Endothelial cell (in vitro differentiated cells): ENCODE measurements around the gene FOXJ3. TPM values are rescaled to one million over a fixed set of nuclear protein-coding genes. Genes with fewer than 3 reads are reported as not detected.
A peak's percentile ranks its signal among the peaks of the same experiment; 100 is the strongest.

Source experiments
- DNase-seq: peaks from one replicate; pipeline ENCODE4 v3.0.0; 2021; ENCODE audit warnings: low spot score
- H3K27ac Mint-ChIP-seq: one replicate; pipeline ENCODE4 v1.8.0; 2021; ENCODE audit warnings: mixed read lengths, inconsistent platforms; ENCODE audit not compliant: unreplicated experiment
- H3K27me3 Mint-ChIP-seq: one replicate; pipeline ENCODE4 v1.8.0; 2021; ENCODE audit warnings: mild to moderate bottlenecking, moderate library complexity, mixed read lengths, inconsistent platforms; ENCODE audit not compliant: unreplicated experiment
- H3K36me3 Mint-ChIP-seq: one replicate; pipeline ENCODE4 v1.8.0; 2021; ENCODE audit warnings: mild to moderate bottlenecking, low read depth, mixed read lengths, inconsistent platforms; ENCODE audit not compliant: unreplicated experiment
- H3K4me1 Mint-ChIP-seq: one replicate; pipeline ENCODE4 v1.8.0; 2021; ENCODE audit warnings: mild to moderate bottlenecking, mixed read lengths, inconsistent platforms; ENCODE audit not compliant: unreplicated experiment
- H3K4me3 Mint-ChIP-seq: one replicate; pipeline ENCODE4 v1.8.0; 2021; ENCODE audit warnings: mild to moderate bottlenecking, mixed read lengths, inconsistent platforms; ENCODE audit not compliant: unreplicated experiment
- H3K9me3 Mint-ChIP-seq: one replicate; pipeline ENCODE4 v1.8.0; 2021; ENCODE audit warnings: mixed read lengths, inconsistent platforms; ENCODE audit not compliant: unreplicated experiment
- CTCF ChIP-seq: fragments of 200-600 bp; sonication (generic); IDR thresholded peaks from one replicate; pipeline ENCODE4 v1.5.0; 2021; ENCODE audit warnings: antibody characterized with exemption; ENCODE audit not compliant: unreplicated experiment
- total RNA-seq: library from RNA; stranded (reverse); fragmentation: NEBNext Ultra II Directional; extraction: Animal tissue kit (Norgen Biotek cat#: 25700); gene quantifications from one replicate; pipeline ENCODE4 v1.2.1, GENCODE V29; 2021; ENCODE audit not compliant: unreplicated experiment

FOXJ3 gene
- total RNA-seq, 1 donor from 2014 or later = 65.9 TPM

- DNase-seq = no peak
- Mint-ChIP-seq H3K4me3 (no peak overlapping the region), H3K27me3 (no peaks in the 10 kb centered on the region), H3K27ac (no peak overlapping the region), H3K36me3 (no peaks in the 10 kb centered on the region), H3K4me1 (peaks cover 8% of the 10 kb centered on the region), H3K9me3 (no peaks in the 10 kb centered on the region)
- TF ChIP-seq CTCF = no peak
Measured at GRCh38 chr1:42288311-42288985, 46.6 kb downstream of the FOXJ3 start.

GRCh38 chr1:42282867-42283583 lies 52.0 kb downstream of the FOXJ3 start:
- H3K36me3 Mint-ChIP-seq = peaks cover 5% of the 10 kb centered on the region
- no peaks in the 10 kb centered on the region for H3K27me3 Mint-ChIP-seq
- TF ChIP-seq CTCF = no peak
- no peaks in the 10 kb centered on the region for H3K9me3 Mint-ChIP-seq
- no peak overlapping the region for H3K4me3 Mint-ChIP-seq
- H3K27ac Mint-ChIP-seq = peak overlapping the region; percentile 17
- DNase-seq = no peak
- H3K4me1 Mint-ChIP-seq = peaks cover 29% of the 10 kb centered on the region

GRCh38 chr1:42282024-42282579 lies 52.9 kb downstream of the FOXJ3 start:
- Mint-ChIP-seq H3K27ac (peak overlapping the region; percentile 26), H3K4me3 (no peak overlapping the region), H3K27me3 (no peaks in the 10 kb centered on the region), H3K4me1 (peaks cover 29% of the 10 kb centered on the region), H3K9me3 (no peaks in the 10 kb centered on the region), H3K36me3 (peaks cover 8% of the 10 kb centered on the region)
- no peak for DNase-seq
- TF ChIP-seq CTCF = no peak

- no peak overlapping the region for H3K27ac Mint-ChIP-seq
- H3K4me3 Mint-ChIP-seq = no peak overlapping the region
- H3K27me3 Mint-ChIP-seq = no peaks in the 10 kb centered on the region
- DNase-seq = no peak
- peaks cover 29% of the 10 kb centered on the region for H3K4me1 Mint-ChIP-seq
- no peaks in the 10 kb centered on the region for H3K9me3 Mint-ChIP-seq
- TF ChIP-seq CTCF = no peak
- H3K36me3 Mint-ChIP-seq = peaks cover 11% of the 10 kb centered on the region
Measured at GRCh38 chr1:42280821-42281220, 54.2 kb downstream of the FOXJ3 start.

- Mint-ChIP-seq H3K27ac (no peak overlapping the region), H3K36me3 (peaks cover 11% of the 10 kb centered on the region), H3K27me3 (no peaks in the 10 kb centered on the region), H3K9me3 (no peaks in the 10 kb centered on the region), H3K4me3 (no peak overlapping the region), H3K4me1 (peaks cover 27% of the 10 kb centered on the region)
- no peak for TF ChIP-seq CTCF
- DNase-seq = no peak
Measured at GRCh38 chr1:42279055-42279454, 56.0 kb downstream of the FOXJ3 start.
